H9 (cell line): ENCODE data around the gene MEGF10. TPM values are rescaled to one million over a fixed set of nuclear protein-coding genes. Genes with fewer than 3 reads are reported as not detected.

Experiments used
- DNase-seq: peaks from one replicate; pipeline ENCODE4 v3.0.0-alpha.2; 2017
- H2AFZ ChIP-seq: one replicate; pipeline ENCODE4 v1.6.1; 2013; ENCODE audit warnings: mild to moderate bottlenecking, low read length, control low read depth, moderate library complexity
- H2AK5ac ChIP-seq: 2 replicates; pipeline ENCODE4 v1.6.1; 2013; ENCODE audit warnings: low read length, control low read depth, mixed read lengths; ENCODE audit not compliant: insufficient read length
- H2BK120ac ChIP-seq: one replicate; pipeline ENCODE4 v1.6.1; 2013; ENCODE audit warnings: low read depth, mild to moderate bottlenecking, low read length, control low read depth, inconsistent platforms; ENCODE audit not compliant: poor library complexity, severe bottlenecking
- H2BK12ac ChIP-seq: 2 replicates; pipeline ENCODE4 v1.6.1; 2013; ENCODE audit warnings: low read length, control low read depth, mixed read lengths, low read depth; ENCODE audit not compliant: insufficient read length
- H2BK15ac ChIP-seq: 2 replicates; pipeline ENCODE4 v1.6.1; 2013; ENCODE audit warnings: low read depth, low read length, control low read depth
- H2BK20ac ChIP-seq: one replicate; pipeline ENCODE4 v1.6.1; 2013; ENCODE audit warnings: low read depth, mild to moderate bottlenecking, low read length, control low read depth, inconsistent platforms; ENCODE audit not compliant: poor library complexity, severe bottlenecking
- H2BK5ac ChIP-seq: 2 replicates; pipeline ENCODE4 v1.6.1; 2013; ENCODE audit warnings: low read length, control low read depth, mixed read lengths; ENCODE audit not compliant: insufficient read length
- H3K14ac ChIP-seq: 2 replicates; pipeline ENCODE4 v1.6.1; 2013; ENCODE audit warnings: low read length, control low read depth; ENCODE audit not compliant: insufficient read depth
- H3K18ac ChIP-seq: 2 replicates; pipeline ENCODE4 v1.6.1; 2013; ENCODE audit warnings: low read depth, mild to moderate bottlenecking, mixed read lengths, low read length, control low read depth; ENCODE audit not compliant: insufficient read length
- H3K23ac ChIP-seq: 2 replicates; pipeline ENCODE4 v1.6.1; 2013; ENCODE audit warnings: low read length, control low read depth, mixed read lengths, low read depth; ENCODE audit not compliant: insufficient read length
- H3K23me2 ChIP-seq: 2 replicates; pipeline ENCODE4 v1.6.1; 2013; ENCODE audit warnings: low read depth, mild to moderate bottlenecking, mixed read lengths, low read length, control low read depth; ENCODE audit not compliant: insufficient read length, poor library complexity, severe bottlenecking
- H3K27ac ChIP-seq: 2 replicates; pipeline ENCODE4 v1.5.1; 2013; ENCODE audit warnings: low read length, control low read depth, mixed read lengths, low read depth; ENCODE audit not compliant: insufficient read length
- H3K27me3 ChIP-seq: 2 replicates; pipeline ENCODE4 v1.6.1; 2013; ENCODE audit warnings: low read length, control low read depth, inconsistent platforms; ENCODE audit not compliant: insufficient read depth
- H3K4ac ChIP-seq: 2 replicates; pipeline ENCODE4 v1.6.1; 2013; ENCODE audit warnings: low read depth, mild to moderate bottlenecking, control low read depth, inconsistent platforms, low read length, moderate library complexity
- H3K4me1 ChIP-seq: 2 replicates; pipeline ENCODE4 v1.6.1; 2013; ENCODE audit warnings: low read length, control low read depth, inconsistent platforms; ENCODE audit not compliant: insufficient read depth
- H3K4me2 ChIP-seq: 2 replicates; pipeline ENCODE4 v1.6.1; 2013; ENCODE audit warnings: low read length, control low read depth, mixed read lengths; ENCODE audit not compliant: insufficient read length, insufficient read depth
- H3K56ac ChIP-seq: 2 replicates; pipeline ENCODE4 v1.6.1; 2013; ENCODE audit warnings: low read depth, mild to moderate bottlenecking, mixed read lengths, low read length, control low read depth; ENCODE audit not compliant: insufficient read length
- H3K79me1 ChIP-seq: 2 replicates; pipeline ENCODE4 v1.6.1; 2013; ENCODE audit warnings: low read depth, mild to moderate bottlenecking, moderate library complexity, low read length, control low read depth, inconsistent platforms; ENCODE audit not compliant: insufficient read depth, poor library complexity, severe bottlenecking
- H3K79me2 ChIP-seq: 2 replicates; pipeline ENCODE4 v1.6.1; 2013; ENCODE audit warnings: low read length, control low read depth, inconsistent platforms; ENCODE audit not compliant: insufficient read depth
- H3K9ac ChIP-seq: 2 replicates; pipeline ENCODE4 v1.6.1; 2013; ENCODE audit warnings: low read length, control low read depth, mixed read lengths; ENCODE audit not compliant: insufficient read length; ENCODE audit errors: extremely low read depth
- H3K9me3 ChIP-seq: one replicate; pipeline ENCODE4 v1.6.1; 2013; ENCODE audit warnings: low read depth, low read length, inconsistent platforms; ENCODE audit not compliant: control insufficient read depth
- H3T11ph ChIP-seq: one replicate; pipeline ENCODE4 v1.6.1; 2013; ENCODE audit warnings: mild to moderate bottlenecking, low read length, control low read depth, inconsistent platforms
- H4K20me1 ChIP-seq: one replicate; pipeline ENCODE4 v1.6.1; 2013; ENCODE audit not compliant: control insufficient read depth, insufficient read length, insufficient read depth
- H4K5ac ChIP-seq: 2 replicates; pipeline ENCODE4 v1.6.1; 2013; ENCODE audit warnings: low read depth, mild to moderate bottlenecking, mixed read lengths, low read length, control low read depth; ENCODE audit not compliant: insufficient read length
- H4K8ac ChIP-seq: replicated peaks from 2 replicates; pipeline ENCODE4 v1.6.1; 2013; ENCODE audit warnings: low read length, control low read depth, mixed read lengths, low read depth; ENCODE audit not compliant: insufficient read length
- H4K91ac ChIP-seq: 2 replicates; pipeline ENCODE4 v1.6.1; 2013; ENCODE audit warnings: low read depth, mild to moderate bottlenecking, moderate library complexity, mixed read lengths, low read length, control low read depth; ENCODE audit not compliant: insufficient read length
- H3K27ac Mint-ChIP-seq, 3 experiments: 2 replicates in 2 of 3; 3 replicates in 1 of 3; pipeline ENCODE4 v1.8.0; 2020 to 2021; ENCODE audit warnings: mixed read lengths in 3 of 3, mild to moderate bottlenecking in 1 of 3, moderate library complexity in 1 of 3
- H3K27me3 Mint-ChIP-seq: 2 replicates; pipeline ENCODE4 v1.8.0; 2021; ENCODE audit warnings: low read depth, mild to moderate bottlenecking, moderate library complexity, mixed read lengths
- H3K36me3 Mint-ChIP-seq, 3 experiments: 2 replicates in 2 of 3; 3 replicates in 1 of 3; pipeline ENCODE4 v1.8.0; 2020 to 2021; ENCODE audit warnings: low read depth in 3 of 3, mixed read lengths in 3 of 3; ENCODE audit not compliant: insufficient read depth in 1 of 3
- H3K4me1 Mint-ChIP-seq, 2 experiments: 2 replicates each; pipeline ENCODE4 v1.8.0; 2020; ENCODE audit warnings: mixed read lengths in 2 of 2
- H3K4me3 Mint-ChIP-seq, 2 experiments: 2 replicates in 1 of 2; 3 replicates in 1 of 2; pipeline ENCODE4 v1.8.0; 2020 to 2021; ENCODE audit warnings: mild to moderate bottlenecking in 2 of 2, mixed read lengths in 2 of 2, moderate library complexity in 1 of 2
- H3K9me3 Mint-ChIP-seq, 2 experiments: 2 replicates in 1 of 2; 3 replicates in 1 of 2; pipeline ENCODE4 v1.8.0; 2020; ENCODE audit warnings: mild to moderate bottlenecking in 2 of 2, mixed read lengths in 2 of 2, moderate library complexity in 1 of 2
- WGBS: extraction: QIAGEN DNeasy Blood & Tissue Kit; methylation state at CpG from one replicate; pipeline ENCODE4 v1.1.7; 2013; ENCODE audit warnings: missing lambda C conversion rate, low lambda C conversion rate, mixed read lengths; ENCODE audit not compliant: insufficient read length; ENCODE audit errors: extremely low coverage; 5-methylcytosine and 5-hydroxymethylcytosine counted together
- total RNA-seq: library from RNA; stranded (reverse); gene quantifications from 2 replicates; pipeline ENCODE4 v1.2.1, GENCODE V29; 2021
- TF ChIP-seq, protein P1 (sequence below): fragments of 200-600 bp; sonication (generic); conservative IDR thresholded peaks from 3 replicates; pipeline ENCODE4 v1.8.0; 2021; ENCODE audit warnings: antibody characterized with exemption, mild to moderate bottlenecking

The MEGF10 gene
- total RNA-seq, 1 experiment from 2014 or later, result 36.5 TPM

GRCh38 chr5:127450046-127450445, 159.4 kb downstream of the MEGF10 start:
- H3K4me3 Mint-ChIP-seq, result no peak overlapping the region
- Histone ChIP-seq H2BK15ac (no peak overlapping the region), H2BK5ac (no peak overlapping the region), H3K9me3 (no peaks in the 10 kb centered on the region), H3K79me2 (no peaks in the 10 kb centered on the region), H2AK5ac (no peak overlapping the region), H3K79me1 (no peaks in the 10 kb centered on the region), H3T11ph (no peak overlapping the region), H2BK20ac (no peak overlapping the region), H2BK12ac (no peak overlapping the region), H3K4me1 (no peaks in the 10 kb centered on the region), H2BK120ac (no peak overlapping the region), H4K8ac (no peak overlapping the region), H3K14ac (no peak overlapping the region), H4K20me1 (no peaks in the 10 kb centered on the region), H4K91ac (no peak overlapping the region), H3K9ac (no peak overlapping the region), H4K5ac (no peak overlapping the region), H3K23me2 (no peaks in the 10 kb centered on the region), H3K4me2 (no peak overlapping the region), H3K23ac (no peak overlapping the region), H3K56ac (no peak overlapping the region), H3K27ac (no peak overlapping the region), H2AFZ (no peak overlapping the region), H3K18ac (no peak overlapping the region), H3K4ac (no peak overlapping the region), H3K27me3 (no peaks in the 10 kb centered on the region)
- H3K36me3 Mint-ChIP-seq, result peaks cover 17 to 62% (median 57%) of the 10 kb centered on the region in 3 experiments
- WGBS, result no CpG with 5 or more reads among the region's 3 CpGs
- TF ChIP-seq, protein P1, sequence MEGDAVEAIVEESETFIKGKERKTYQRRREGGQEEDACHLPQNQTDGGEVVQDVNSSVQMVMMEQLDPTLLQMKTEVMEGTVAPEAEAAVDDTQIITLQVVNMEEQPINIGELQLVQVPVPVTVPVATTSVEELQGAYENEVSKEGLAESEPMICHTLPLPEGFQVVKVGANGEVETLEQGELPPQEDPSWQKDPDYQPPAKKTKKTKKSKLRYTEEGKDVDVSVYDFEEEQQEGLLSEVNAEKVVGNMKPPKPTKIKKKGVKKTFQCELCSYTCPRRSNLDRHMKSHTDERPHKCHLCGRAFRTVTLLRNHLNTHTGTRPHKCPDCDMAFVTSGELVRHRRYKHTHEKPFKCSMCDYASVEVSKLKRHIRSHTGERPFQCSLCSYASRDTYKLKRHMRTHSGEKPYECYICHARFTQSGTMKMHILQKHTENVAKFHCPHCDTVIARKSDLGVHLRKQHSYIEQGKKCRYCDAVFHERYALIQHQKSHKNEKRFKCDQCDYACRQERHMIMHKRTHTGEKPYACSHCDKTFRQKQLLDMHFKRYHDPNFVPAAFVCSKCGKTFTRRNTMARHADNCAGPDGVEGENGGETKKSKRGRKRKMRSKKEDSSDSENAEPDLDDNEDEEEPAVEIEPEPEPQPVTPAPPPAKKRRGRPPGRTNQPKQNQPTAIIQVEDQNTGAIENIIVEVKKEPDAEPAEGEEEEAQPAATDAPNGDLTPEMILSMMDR, result no peak
- no peaks in the 10 kb centered on the region for H3K9me3 Mint-ChIP-seq
- H3K27me3 Mint-ChIP-seq, result no peaks in the 10 kb centered on the region
- H3K4me1 Mint-ChIP-seq, result peaks cover 7 to 12% of the 10 kb centered on the region in 2 experiments
- DNase-seq, result no peak
- H3K27ac Mint-ChIP-seq, result no peak overlapping the region
